HEK293T (cell line): ENCODE data around the gene MAP2K3.

Experiments used
- CTCF ChIA-PET: fragments of 350-600 bp; formaldehyde crosslinking; extraction: SDS; loops from one replicate; lab custom pipeline; 2021; ENCODE audit warnings: antibody characterized with exemption, inconsistent platforms; lab: Yijun Ruan, JAX
- POLR2A ChIA-PET: fragments of 350-600 bp; formaldehyde crosslinking; extraction: SDS; loops from one replicate; lab custom pipeline; 2020; ENCODE audit warnings: antibody characterized with exemption, inconsistent platforms; lab: Yijun Ruan, JAX
- DNase-seq: peaks from one replicate; pipeline ENCODE4 v3.0.0; 2012; ENCODE audit warnings: mixed read lengths; ENCODE audit errors: extremely low spot score
- ARNT ChIP-seq: fragments of 450-650 bp; IDR thresholded peaks from 2 replicates; pipeline ENCODE4 v1.6.1; 2017; ENCODE audit warnings: mild to moderate bottlenecking
- BHLHE40 ChIP-seq: fragments of 450-650 bp; IDR thresholded peaks from 2 replicates; pipeline ENCODE4 v1.6.1; 2016; ENCODE audit warnings: mild to moderate bottlenecking, moderate library complexity, borderline replicate concordance
- CTBP1 ChIP-seq: fragments of 450-650 bp; IDR thresholded peaks from 2 replicates; pipeline ENCODE4 v1.6.1; 2016; ENCODE audit warnings: borderline replicate concordance
- ELF4 ChIP-seq: fragments of 450-650 bp; IDR thresholded peaks from 2 replicates; pipeline ENCODE4 v1.6.1; 2017; ENCODE audit warnings: antibody characterized with exemption
- FOXA1 ChIP-seq: fragments of 450-650 bp; IDR thresholded peaks from 2 replicates; pipeline ENCODE4 v1.6.1; 2016; ENCODE audit warnings: mild to moderate bottlenecking
- FOXK2 ChIP-seq: fragments of 450-650 bp; IDR thresholded peaks from 2 replicates; pipeline ENCODE4 v1.6.1; 2016; ENCODE audit warnings: mild to moderate bottlenecking
- FOXM1 ChIP-seq: fragments of 450-650 bp; IDR thresholded peaks from 2 replicates; pipeline ENCODE4 v1.6.1; 2017; ENCODE audit warnings: mild to moderate bottlenecking, borderline replicate concordance
- HDGF ChIP-seq: fragments of 450-650 bp; IDR thresholded peaks from 2 replicates; pipeline ENCODE4 v1.6.1; 2017; ENCODE audit warnings: antibody characterized with exemption, borderline replicate concordance
- L3MBTL2 ChIP-seq: fragments of 450-650 bp; conservative IDR thresholded peaks from 2 replicates; pipeline ENCODE4 v1.6.1; 2016; ENCODE audit warnings: mild to moderate bottlenecking
- LEF1 ChIP-seq: fragments of 450-650 bp; IDR thresholded peaks from 2 replicates; pipeline ENCODE4 v1.6.1; 2017; ENCODE audit warnings: mild to moderate bottlenecking, borderline replicate concordance
- NFRKB ChIP-seq: fragments of 450-650 bp; IDR thresholded peaks from 2 replicates; pipeline ENCODE4 v1.6.1; 2016; ENCODE audit warnings: mild to moderate bottlenecking, moderate library complexity
- PKNOX1 ChIP-seq: fragments of 450-650 bp; IDR thresholded peaks from 2 replicates; pipeline ENCODE4 v1.6.1; 2016
- SP1 ChIP-seq: fragments of 450-650 bp; IDR thresholded peaks from 2 replicates; pipeline ENCODE4 v1.6.1; 2017
- SUZ12 ChIP-seq: fragments of 450-650 bp; IDR thresholded peaks from 2 replicates; pipeline ENCODE4 v1.6.1; 2016; ENCODE audit warnings: mild to moderate bottlenecking
- TARDBP ChIP-seq: fragments of 450-650 bp; IDR thresholded peaks from 2 replicates; pipeline ENCODE4 v1.6.1; 2016
- ZNF384 ChIP-seq: fragments of 450-650 bp; IDR thresholded peaks from 2 replicates; pipeline ENCODE4 v1.6.1; 2016

The MAP2K3 gene

DNA sequence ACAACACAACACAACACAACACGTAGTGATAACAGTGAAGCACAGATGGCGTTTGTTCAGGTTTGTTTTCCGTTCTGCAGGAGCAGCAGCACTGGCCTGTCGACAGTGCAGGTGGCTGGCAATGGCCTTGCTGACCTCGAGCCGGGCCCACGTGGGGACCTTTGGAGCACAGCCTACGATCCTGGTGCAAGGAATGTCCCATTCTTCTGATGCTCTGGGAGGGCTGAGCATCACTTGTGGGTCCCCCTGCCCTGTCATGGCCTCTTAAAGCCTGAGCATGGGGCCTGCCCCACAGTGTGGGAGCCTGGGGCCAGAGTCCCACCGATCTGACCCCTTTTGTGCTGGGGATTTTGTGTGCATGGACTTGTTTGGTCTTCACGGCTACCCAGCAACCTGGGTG lies 6.8 kb downstream of the MAP2K3 start:
- DNase-seq, result no peak
- CTCF ChIA-PET, result no interaction called here
- no peak for TF ChIP-seq FOXM1
- TF ChIP-seq LEF1, result no peak
- TF ChIP-seq FOXA1, result no peak
- TF ChIP-seq L3MBTL2, result no peak
- TF ChIP-seq ELF4, result no peak
- TF ChIP-seq TARDBP, result no peak
- TF ChIP-seq NFRKB, result no peak
- TF ChIP-seq PKNOX1, result no peak
- no peak for TF ChIP-seq HDGF
- no peak for TF ChIP-seq ARNT
- TF ChIP-seq SP1, result no peak
- TF ChIP-seq CTBP1, result no peak
- TF ChIP-seq BHLHE40, result no peak
- TF ChIP-seq FOXK2, result no peak
- no peak for TF ChIP-seq SUZ12
- no peak for TF ChIP-seq ZNF384
- POLR2A ChIA-PET, result no interaction called here

- CTCF ChIA-PET, result no interaction called here
- no peak for DNase-seq
- POLR2A ChIA-PET, result no interaction called here
- TF ChIP-seq SUZ12 (no peak), CTBP1 (no peak)
Observed at GRCh38 chr17:21291862-21292261, 7.4 kb downstream of the MAP2K3 start.

GRCh38 chr17:21292867-21293830 lies 8.6 kb downstream of the MAP2K3 start:
- DNase-seq, result no peak
- ChIA-PET POLR2A (no interaction called here), CTCF (interaction anchor here (0.6 kb wide), 1 partner anchor 164 kb away, joined by 4 read pairs; no protein-coding TSS in a partner anchor)
- no peak for TF ChIP-seq FOXK2
- no peak for TF ChIP-seq FOXM1
- no peak for TF ChIP-seq TARDBP
- TF ChIP-seq HDGF, result no peak
- no peak for TF ChIP-seq ARNT
- no peak for TF ChIP-seq NFRKB
- no peak for TF ChIP-seq FOXA1
- TF ChIP-seq CTBP1, result no peak
- TF ChIP-seq L3MBTL2, result no peak
- TF ChIP-seq PKNOX1, result no peak
- no peak for TF ChIP-seq SUZ12
- TF ChIP-seq ELF4, result no peak
- TF ChIP-seq SP1, result no peak
- no peak for TF ChIP-seq BHLHE40
- TF ChIP-seq ZNF384, result no peak
- TF ChIP-seq LEF1, result no peak

DNA sequence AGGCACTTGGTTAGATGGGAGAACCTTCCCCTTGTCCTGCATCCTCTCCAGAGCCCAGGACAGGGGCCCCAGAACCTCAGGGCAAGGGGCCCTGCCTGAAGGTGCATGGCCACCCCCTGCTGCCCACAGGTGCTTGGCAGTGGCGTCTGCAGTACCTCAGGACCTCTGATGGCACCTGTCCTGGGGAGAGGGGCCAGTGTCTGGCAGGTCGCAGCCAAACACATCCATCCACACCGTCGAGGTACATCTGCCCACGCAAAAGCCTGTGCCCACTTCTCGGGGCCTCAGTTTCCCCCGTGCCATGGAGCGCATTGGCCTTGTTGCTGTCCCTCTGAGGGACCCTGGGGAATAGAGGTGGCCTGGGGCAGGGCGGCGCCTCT lies 9.3 kb downstream of the MAP2K3 start:
- TF ChIP-seq CTBP1, result no peak
- no peak for TF ChIP-seq SUZ12
- CTCF ChIA-PET, result no interaction called here
- no peak for DNase-seq
- POLR2A ChIA-PET, result no interaction called here

GRCh38 chr17:21294321-21295035 lies 10.0 kb downstream of the MAP2K3 start:
- DNase-seq, result no peak
- ChIA-PET CTCF (no interaction called here), POLR2A (interaction anchor here (1.4 kb wide), 1 partner anchor 9 kb away, joined by 4 read pairs; no protein-coding TSS in a partner anchor)
- TF ChIP-seq NFRKB (no peak), PKNOX1 (no peak), ZNF384 (no peak), TARDBP (no peak), CTBP1 (no peak), BHLHE40 (no peak), SP1 (no peak), FOXA1 (no peak), ARNT (no peak), LEF1 (no peak), HDGF (no peak), L3MBTL2 (no peak)

GRCh38 chr17:21295036-21295952 lies 10.8 kb downstream of the MAP2K3 start:
- POLR2A ChIA-PET, result interaction anchor here (1.4 kb wide), 1 partner anchor 10 kb away, joined by 4 read pairs; no protein-coding TSS in a partner anchor
- CTCF ChIA-PET, result no interaction called here
- no peak for DNase-seq
- no peak for TF ChIP-seq FOXM1
- no peak for TF ChIP-seq ZNF384
- TF ChIP-seq FOXK2, result no peak
- TF ChIP-seq SUZ12, result no peak
- no peak for TF ChIP-seq HDGF
- no peak for TF ChIP-seq L3MBTL2
- no peak for TF ChIP-seq NFRKB
- no peak for TF ChIP-seq SP1
- no peak for TF ChIP-seq FOXA1
- no peak for TF ChIP-seq LEF1
- TF ChIP-seq ARNT, result no peak
- TF ChIP-seq BHLHE40, result no peak
- no peak for TF ChIP-seq CTBP1
- TF ChIP-seq ELF4, result no peak
- no peak for TF ChIP-seq PKNOX1
